Upper lobe of left lung (tissue), 4 donors: ENCODE results near the gene TF.

Experiments used
- CTCF ChIP-seq, 6 experiments: fragments of 450-650 bp in 4 of 6; fragments of 200-600 bp in 2 of 6; sonication (generic) in 2 of 6; IDR thresholded peaks; one replicate each; pipeline ENCODE4 v1.5.1; 2016 to 2019; ENCODE audit warnings: antibody characterized with exemption in 6 of 6
- EP300 ChIP-seq, 4 donors: sonication (generic); formaldehyde crosslinking; IDR thresholded peaks; one replicate each; pipeline ENCODE4 v1.5.1; 2017; ENCODE audit warnings: antibody characterized with exemption in 4 of 4, control low read depth in 2 of 4
- POLR2A ChIP-seq, 4 donors: fragments of 450-650 bp; IDR thresholded peaks; one replicate each; pipeline ENCODE4 v1.5.1; 2016 to 2017; ENCODE audit warnings: antibody characterized with exemption in 4 of 4, mild to moderate bottlenecking in 2 of 4
- POLR2AphosphoS5 ChIP-seq, 2 donors: sonication (generic); formaldehyde crosslinking; IDR thresholded peaks; one replicate each; pipeline ENCODE4 v1.5.1; 2017; ENCODE audit warnings: antibody characterized with exemption in 2 of 2

DNA sequence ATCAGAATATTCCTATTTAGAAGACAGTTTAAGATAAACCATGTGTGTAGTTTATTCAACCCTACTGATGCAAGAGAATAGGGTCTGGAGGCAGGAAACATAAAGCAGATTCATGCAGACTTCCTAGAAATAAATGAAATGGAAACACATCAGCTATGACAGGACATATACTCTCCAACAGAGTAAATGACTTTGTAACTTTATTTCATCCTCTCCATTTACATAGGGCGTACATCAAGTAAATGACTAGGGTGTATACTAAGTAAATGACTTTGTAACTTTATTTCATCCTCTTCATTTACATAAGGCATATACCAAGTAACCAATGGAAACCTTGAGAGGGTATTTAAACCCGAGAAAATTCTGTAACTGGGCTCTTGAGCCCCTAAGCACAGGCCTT is 41.8 kb downstream of the TF start:
- TF ChIP-seq POLR2A (IDR thresholded peaks at IDR 0.05), result no peak
- TF ChIP-seq CTCF (IDR thresholded peaks at IDR 0.05), result no peak
- TF ChIP-seq EP300 (IDR thresholded peaks at IDR 0.05), result no peak
- TF ChIP-seq POLR2AphosphoS5 (IDR thresholded peaks at IDR 0.05), result no peak
